Neural cell (in vitro differentiated cells): Measurements from ENCODE around the gene SH3RF1. TPM values are rescaled to one million over a fixed set of nuclear protein-coding genes. Genes with fewer than 3 reads are reported as not detected.

Source experiments
- H2AFZ ChIP-seq: fragments of 200-600, 300-800 bp; sonication (generic), shearing (Covaris generic); 2 replicates; pipeline ENCODE4 v1.6.0; 2014; ENCODE audit warnings: low read depth, mild to moderate bottlenecking, antibody characterized with exemption, low read length, moderate library complexity
- H3F3A ChIP-seq: fragments of 200-600 bp; shearing (Covaris generic); 2 replicates; pipeline ENCODE4 v1.6.1; 2016; ENCODE audit warnings: mild to moderate bottlenecking, moderate library complexity, mixed read lengths, antibody characterized with exemption, low read length; ENCODE audit not compliant: insufficient read depth, poor library complexity, severe bottlenecking
- H3K27ac ChIP-seq: fragments of 200-600, 300-800 bp; sonication (generic), shearing (Covaris generic); 2 replicates; pipeline ENCODE4 v1.5.1; 2014; ENCODE audit warnings: mild to moderate bottlenecking, low read length, moderate library complexity
- H3K27me3 ChIP-seq: fragments of 300-800, 200-600 bp; sonication (generic), shearing (Covaris generic); 2 replicates; pipeline ENCODE4 v1.6.0; 2014; ENCODE audit warnings: mild to moderate bottlenecking, low read depth, low read length, moderate library complexity; ENCODE audit not compliant: insufficient read depth
- H3K36me3 ChIP-seq: fragments of 300-800, 200-600 bp; sonication (generic), shearing (Covaris generic); 2 replicates; pipeline ENCODE4 v1.5.1; 2014; ENCODE audit warnings: mild to moderate bottlenecking, antibody characterized with exemption, low read length, moderate library complexity; ENCODE audit not compliant: insufficient read depth
- H3K4me2 ChIP-seq: fragments of 300-800, 200-600 bp; sonication (generic), shearing (Covaris generic); 2 replicates; pipeline ENCODE4 v1.6.0; 2014; ENCODE audit warnings: mild to moderate bottlenecking, low read length
- H3K4me3 ChIP-seq: fragments of 300-800, 200-600 bp; sonication (generic), shearing (Covaris generic); 2 replicates; pipeline ENCODE4 v1.5.1; 2014; ENCODE audit warnings: mild to moderate bottlenecking, low read length, moderate library complexity
- H3K79me2 ChIP-seq: fragments of 200-600 bp; shearing (Covaris generic); replicated peaks from 2 replicates; pipeline ENCODE4 v1.6.0; 2014; ENCODE audit warnings: mild to moderate bottlenecking, low read length, moderate library complexity; ENCODE audit not compliant: insufficient read depth
- H3K9ac ChIP-seq: fragments of 300-800, 200-600 bp; sonication (generic), shearing (Covaris generic); 2 replicates; pipeline ENCODE4 v1.6.1; 2016; ENCODE audit warnings: mild to moderate bottlenecking, low read length, mixed read lengths
- H3K9me2 ChIP-seq: fragments of 200-600 bp; shearing (Covaris generic); 2 replicates; pipeline ENCODE4 v1.6.1; 2016; ENCODE audit warnings: mild to moderate bottlenecking, low read length, mixed read lengths; ENCODE audit not compliant: insufficient read depth
- H3K9me3 ChIP-seq: fragments of 200-600, 300-800 bp; sonication (generic), shearing (Covaris generic); 2 replicates; pipeline ENCODE4 v1.6.1; 2016; ENCODE audit warnings: mild to moderate bottlenecking, mixed run types, low read length, moderate library complexity, mixed read lengths
- H4K20me1 ChIP-seq: fragments of 200-600 bp; shearing (Covaris generic); 2 replicates; pipeline ENCODE4 v1.6.1; 2016; ENCODE audit warnings: mild to moderate bottlenecking, mixed run types; ENCODE audit not compliant: insufficient read depth
- EP300 ChIP-seq: fragments of 450-650 bp; conservative IDR thresholded peaks from 2 replicates; pipeline ENCODE4 v1.6.1; 2014; ENCODE audit warnings: antibody characterized with exemption, mild to moderate bottlenecking, moderate library complexity; ENCODE audit not compliant: poor library complexity, severe bottlenecking
- EZH2 ChIP-seq: fragments of 200-600, 300-800 bp; shearing (Covaris generic), sonication (generic); IDR thresholded peaks from 2 replicates; pipeline ENCODE4 v1.6.1; 2014; ENCODE audit warnings: antibody characterized with exemption, low read length, borderline replicate concordance, mild to moderate bottlenecking; ENCODE audit not compliant: insufficient read depth, poor library complexity, severe bottlenecking
- MXI1 ChIP-seq: fragments of 450-650 bp; conservative IDR thresholded peaks from 2 replicates; pipeline ENCODE4 v1.6.1; 2014; ENCODE audit warnings: antibody characterized with exemption, mild to moderate bottlenecking; ENCODE audit not compliant: poor library complexity, severe bottlenecking
- POLR2AphosphoS5 ChIP-seq: IDR thresholded peaks from 2 replicates; pipeline ENCODE4 v1.6.1; 2012
- RAD21 ChIP-seq: fragments of 450-650 bp; conservative IDR thresholded peaks from 2 replicates; pipeline ENCODE4 v1.6.1; 2014; ENCODE audit warnings: antibody characterized with exemption, mild to moderate bottlenecking, moderate library complexity
- SMC3 ChIP-seq: fragments of 450-650 bp; conservative IDR thresholded peaks from 2 replicates; pipeline ENCODE4 v1.6.1; 2014; ENCODE audit warnings: antibody characterized with exemption, mild to moderate bottlenecking, moderate library complexity; ENCODE audit not compliant: poor library complexity
- TAF1 ChIP-seq: IDR thresholded peaks from 2 replicates; pipeline ENCODE4 v1.6.1; 2012; ENCODE audit warnings: low read depth
- polyA plus RNA-seq: library from polyadenylated mRNA; depleted of rRNA; stranded (reverse); fragments of >200 nt; gene quantifications from 2 replicates; pipeline ENCODE4 v1.2.3, GENCODE V29; 2014
- TF ChIP-seq, protein P1 (sequence below): fragments of 450-650 bp; IDR thresholded peaks from 2 replicates; pipeline ENCODE4 v1.5.1; 2014; ENCODE audit warnings: antibody characterized with exemption, mild to moderate bottlenecking, moderate library complexity; ENCODE audit not compliant: poor library complexity, severe bottlenecking
- TF ChIP-seq, protein P2 (sequence below): IDR thresholded peaks from 2 replicates; pipeline ENCODE4 v1.6.1; 2012; ENCODE audit warnings: borderline replicate concordance

SH3RF1 gene
- polyA plus RNA-seq, 1 donor from 2014 or later: 3.1 TPM

DNA sequence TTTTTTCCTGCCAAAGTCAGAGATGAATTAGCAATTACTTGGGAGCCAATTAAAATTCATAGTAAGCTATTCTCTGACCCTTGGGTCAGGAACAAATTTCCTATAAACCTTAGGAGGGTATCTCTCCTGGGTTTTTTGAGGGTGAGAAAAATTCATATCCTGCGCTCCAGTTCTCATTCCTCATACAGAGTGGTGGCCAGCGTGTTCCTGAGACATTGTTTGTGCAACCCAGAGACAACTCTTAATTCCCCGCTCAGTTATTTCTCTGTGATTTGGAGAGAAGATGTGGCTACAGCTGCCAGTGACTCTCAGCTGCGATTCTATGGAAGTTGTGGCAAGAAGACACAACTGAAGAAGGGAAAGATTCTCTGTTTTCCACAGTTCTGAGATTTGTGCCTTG lies 222.8 kb downstream of the SH3RF1 start:
- Histone ChIP-seq H4K20me1 (no peaks in the 10 kb centered on the region), H3K27ac (peak overlapping the region; percentile 70), H3K4me2 (peak overlapping the region; percentile 38), H3K27me3 (no peaks in the 10 kb centered on the region), H3K9me3 (no peaks in the 10 kb centered on the region), H3K4me3 (peak overlapping the region; percentile 32), H2AFZ (no peak overlapping the region), H3K9ac (peak overlapping the region; percentile 6), H3F3A (no peaks in the 10 kb centered on the region), H3K9me2 (no peaks in the 10 kb centered on the region), H3K79me2 (no peaks in the 10 kb centered on the region), H3K36me3 (no peaks in the 10 kb centered on the region)
- TF ChIP-seq RAD21 (no peak), EP300 (no peak), TAF1 (no peak), SMC3 (no peak), MXI1 (no peak), EZH2 (no peak)
- TF ChIP-seq, protein P1, sequence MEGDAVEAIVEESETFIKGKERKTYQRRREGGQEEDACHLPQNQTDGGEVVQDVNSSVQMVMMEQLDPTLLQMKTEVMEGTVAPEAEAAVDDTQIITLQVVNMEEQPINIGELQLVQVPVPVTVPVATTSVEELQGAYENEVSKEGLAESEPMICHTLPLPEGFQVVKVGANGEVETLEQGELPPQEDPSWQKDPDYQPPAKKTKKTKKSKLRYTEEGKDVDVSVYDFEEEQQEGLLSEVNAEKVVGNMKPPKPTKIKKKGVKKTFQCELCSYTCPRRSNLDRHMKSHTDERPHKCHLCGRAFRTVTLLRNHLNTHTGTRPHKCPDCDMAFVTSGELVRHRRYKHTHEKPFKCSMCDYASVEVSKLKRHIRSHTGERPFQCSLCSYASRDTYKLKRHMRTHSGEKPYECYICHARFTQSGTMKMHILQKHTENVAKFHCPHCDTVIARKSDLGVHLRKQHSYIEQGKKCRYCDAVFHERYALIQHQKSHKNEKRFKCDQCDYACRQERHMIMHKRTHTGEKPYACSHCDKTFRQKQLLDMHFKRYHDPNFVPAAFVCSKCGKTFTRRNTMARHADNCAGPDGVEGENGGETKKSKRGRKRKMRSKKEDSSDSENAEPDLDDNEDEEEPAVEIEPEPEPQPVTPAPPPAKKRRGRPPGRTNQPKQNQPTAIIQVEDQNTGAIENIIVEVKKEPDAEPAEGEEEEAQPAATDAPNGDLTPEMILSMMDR: no peak
- TF ChIP-seq, protein P2, sequence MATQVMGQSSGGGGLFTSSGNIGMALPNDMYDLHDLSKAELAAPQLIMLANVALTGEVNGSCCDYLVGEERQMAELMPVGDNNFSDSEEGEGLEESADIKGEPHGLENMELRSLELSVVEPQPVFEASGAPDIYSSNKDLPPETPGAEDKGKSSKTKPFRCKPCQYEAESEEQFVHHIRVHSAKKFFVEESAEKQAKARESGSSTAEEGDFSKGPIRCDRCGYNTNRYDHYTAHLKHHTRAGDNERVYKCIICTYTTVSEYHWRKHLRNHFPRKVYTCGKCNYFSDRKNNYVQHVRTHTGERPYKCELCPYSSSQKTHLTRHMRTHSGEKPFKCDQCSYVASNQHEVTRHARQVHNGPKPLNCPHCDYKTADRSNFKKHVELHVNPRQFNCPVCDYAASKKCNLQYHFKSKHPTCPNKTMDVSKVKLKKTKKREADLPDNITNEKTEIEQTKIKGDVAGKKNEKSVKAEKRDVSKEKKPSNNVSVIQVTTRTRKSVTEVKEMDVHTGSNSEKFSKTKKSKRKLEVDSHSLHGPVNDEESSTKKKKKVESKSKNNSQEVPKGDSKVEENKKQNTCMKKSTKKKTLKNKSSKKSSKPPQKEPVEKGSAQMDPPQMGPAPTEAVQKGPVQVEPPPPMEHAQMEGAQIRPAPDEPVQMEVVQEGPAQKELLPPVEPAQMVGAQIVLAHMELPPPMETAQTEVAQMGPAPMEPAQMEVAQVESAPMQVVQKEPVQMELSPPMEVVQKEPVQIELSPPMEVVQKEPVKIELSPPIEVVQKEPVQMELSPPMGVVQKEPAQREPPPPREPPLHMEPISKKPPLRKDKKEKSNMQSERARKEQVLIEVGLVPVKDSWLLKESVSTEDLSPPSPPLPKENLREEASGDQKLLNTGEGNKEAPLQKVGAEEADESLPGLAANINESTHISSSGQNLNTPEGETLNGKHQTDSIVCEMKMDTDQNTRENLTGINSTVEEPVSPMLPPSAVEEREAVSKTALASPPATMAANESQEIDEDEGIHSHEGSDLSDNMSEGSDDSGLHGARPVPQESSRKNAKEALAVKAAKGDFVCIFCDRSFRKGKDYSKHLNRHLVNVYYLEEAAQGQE: no peak

DNA sequence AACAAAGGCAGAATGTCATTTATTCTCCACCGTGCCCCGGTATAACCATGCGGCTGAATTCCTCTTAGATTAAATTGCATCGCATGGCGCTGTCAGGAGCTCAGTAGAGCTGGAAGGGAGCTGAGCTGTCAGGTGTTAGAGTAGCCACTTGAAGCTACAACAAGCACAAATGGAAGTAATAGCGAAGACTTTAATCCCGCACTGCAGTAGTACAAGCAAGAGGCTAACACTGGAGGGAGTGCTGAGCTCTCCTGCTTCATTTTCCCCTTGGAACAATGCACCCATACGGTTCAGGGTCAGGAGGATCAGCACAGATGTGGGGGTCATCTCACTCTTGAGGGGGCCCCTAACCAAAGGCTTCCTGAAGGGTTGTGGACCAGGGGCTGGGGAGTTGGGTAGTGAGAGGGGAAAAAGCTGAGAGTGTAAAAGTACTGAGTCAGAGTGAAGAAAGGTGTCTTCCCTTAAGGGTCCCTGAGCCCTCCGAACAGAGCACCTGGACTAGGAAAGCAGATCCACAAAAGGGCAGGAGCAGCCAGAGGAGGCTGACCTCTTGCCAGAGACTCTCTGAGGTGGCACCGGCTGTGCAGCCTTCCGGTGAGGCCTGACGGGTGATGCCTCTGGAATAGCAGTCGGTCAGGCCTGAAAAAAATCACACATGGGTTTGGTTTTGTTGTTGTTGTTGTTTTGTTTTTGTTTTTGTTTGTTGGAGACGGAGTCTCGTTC lies 224.7 kb downstream of the SH3RF1 start:
- H3K27ac ChIP-seq: no peak overlapping the region
- TF ChIP-seq MXI1 (no peak), POLR2AphosphoS5 (peak; percentile 10), TAF1 (no peak), EP300 (no peak), RAD21 (peak; percentile 37), SMC3 (peak; percentile 40), EZH2 (no peak)
- TF ChIP-seq, protein P1: peak; percentile 50
- TF ChIP-seq, protein P2: no peak
- H3K4me2 ChIP-seq: no peak overlapping the region
- H3K9ac ChIP-seq: no peak overlapping the region
- no peaks in the 10 kb centered on the region for H3K36me3 ChIP-seq
- H3K27me3 ChIP-seq: no peaks in the 10 kb centered on the region
- H3K9me2 ChIP-seq: no peaks in the 10 kb centered on the region
- no peaks in the 10 kb centered on the region for H3K79me2 ChIP-seq
- no peaks in the 10 kb centered on the region for H4K20me1 ChIP-seq
- H2AFZ ChIP-seq: no peak overlapping the region
- H3F3A ChIP-seq: no peaks in the 10 kb centered on the region
- H3K9me3 ChIP-seq: no peaks in the 10 kb centered on the region
- H3K4me3 ChIP-seq: no peak overlapping the region
